ENCODE data around the gene PTS. TPM values are rescaled to one million over a fixed set of nuclear protein-coding genes. Genes with fewer than 3 reads are reported as not detected.

PTS gene
- total RNA-seq, 1 donor from 2014 or later = 28.9 TPM

DNA sequence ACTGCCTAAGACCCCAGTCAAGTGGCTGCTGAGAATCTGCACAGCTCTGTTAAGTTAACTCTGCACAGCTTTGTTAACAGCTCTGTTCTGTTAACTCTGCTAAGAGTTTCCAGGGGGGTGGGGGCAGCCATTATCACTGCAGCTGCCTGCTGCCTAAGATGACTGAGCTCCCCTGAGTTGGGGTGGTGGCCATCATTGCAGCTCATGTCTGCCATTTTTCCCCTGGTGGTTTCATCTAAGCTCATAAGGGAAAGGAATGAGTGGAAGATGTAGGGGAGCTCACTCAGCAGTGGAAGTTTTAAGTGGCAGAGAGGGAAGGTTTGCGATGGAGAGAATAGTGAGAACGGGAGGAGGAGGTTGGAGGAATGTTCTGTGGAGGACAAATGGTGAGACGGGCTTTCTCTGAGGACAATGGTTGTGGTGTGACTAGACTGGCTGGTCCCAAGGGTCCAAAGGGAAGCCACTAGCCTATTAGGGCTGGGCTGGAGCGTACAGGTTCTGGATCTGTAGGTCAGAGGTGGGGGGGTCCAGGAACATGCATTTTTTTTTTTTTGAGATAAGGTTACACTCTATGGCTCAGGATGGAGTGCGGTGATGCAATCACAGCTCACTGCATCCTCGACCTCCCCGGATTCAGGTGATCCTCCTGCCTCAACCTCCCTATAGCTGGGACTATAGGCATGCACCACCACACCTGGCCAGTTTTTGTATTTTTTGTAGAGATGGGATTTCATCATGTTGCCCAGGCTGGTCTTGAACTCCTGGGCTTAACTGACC, 48.0 kb downstream of the PTS start:
- DNase-seq (ENCODE audit: low spot score) = no peak
- H3K36me3 Mint-ChIP-seq (ENCODE audit: low read depth) = no peaks in the 10 kb centered on the region
- peaks cover 4% of the 10 kb centered on the region for H3K27me3 Mint-ChIP-seq (ENCODE audit: insufficient read depth)
- intact Hi-C loops (cut with micrococcal nuclease) = no loop called here
- no peaks in the 10 kb centered on the region for H3K9me3 Mint-ChIP-seq
- H3K4me3 Mint-ChIP-seq = no peak overlapping the region
- H3K4me1 Mint-ChIP-seq (ENCODE audit: low read depth) = peaks cover 12% of the 10 kb centered on the region
- H3K27ac Mint-ChIP-seq = no peak overlapping the region

DNA sequence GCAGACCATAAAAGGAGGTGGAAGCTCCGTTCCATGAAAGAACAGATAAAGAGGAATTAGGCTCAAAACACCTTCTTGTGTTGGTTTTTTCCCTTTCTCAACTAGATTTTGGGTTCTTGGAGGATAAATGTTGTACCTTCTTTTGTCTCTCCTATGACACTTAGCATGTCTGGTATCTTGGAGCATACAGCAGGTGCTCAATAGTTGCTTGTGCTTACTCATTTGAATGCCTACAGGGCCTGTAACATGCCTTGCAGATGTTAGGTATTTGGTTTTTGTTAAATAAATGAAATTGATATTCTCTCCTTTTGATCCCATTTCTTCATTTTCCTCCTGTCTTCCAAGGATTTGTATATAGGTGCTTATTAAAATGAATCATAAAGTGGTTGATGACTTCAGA, 50.8 kb downstream of the PTS start:
- H3K27me3 Mint-ChIP-seq (ENCODE audit: insufficient read depth) = peaks cover 4% of the 10 kb centered on the region
- no peaks in the 10 kb centered on the region for H3K9me3 Mint-ChIP-seq
- no peak overlapping the region for H3K4me3 Mint-ChIP-seq
- DNase-seq (ENCODE audit: low spot score) = no peak
- intact Hi-C loops (cut with micrococcal nuclease) = no loop called here
- H3K4me1 Mint-ChIP-seq (ENCODE audit: low read depth) = peaks cover 30% of the 10 kb centered on the region
- H3K27ac Mint-ChIP-seq = no peak overlapping the region
- no peaks in the 10 kb centered on the region for H3K36me3 Mint-ChIP-seq (ENCODE audit: low read depth)

DNA sequence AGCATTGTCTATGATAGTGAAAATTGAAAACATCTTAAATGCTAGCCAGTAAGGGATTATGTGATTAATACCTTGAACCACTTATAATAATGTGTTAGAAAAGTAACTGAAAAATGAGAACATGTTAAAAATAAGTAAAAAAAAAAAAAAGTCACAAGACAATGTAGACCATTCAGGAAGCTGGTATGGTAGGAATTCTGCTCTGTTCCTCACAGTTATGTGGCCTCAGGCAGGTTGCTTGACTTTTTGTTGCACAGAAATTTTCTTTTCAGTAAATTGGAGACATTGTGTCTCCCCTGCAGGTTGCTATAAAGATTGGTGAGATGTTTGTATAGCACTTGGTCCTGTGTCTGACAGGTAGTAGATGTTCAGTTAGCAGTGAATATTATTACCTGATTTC, 51.7 kb downstream of the PTS start:
- Mint-ChIP-seq H3K4me3 (no peak overlapping the region), H3K36me3 (ENCODE audit: low read depth) (no peaks in the 10 kb centered on the region), H3K9me3 (no peaks in the 10 kb centered on the region), H3K27ac (no peak overlapping the region), H3K4me1 (ENCODE audit: low read depth) (peaks cover 39% of the 10 kb centered on the region), H3K27me3 (ENCODE audit: insufficient read depth) (peaks cover 4% of the 10 kb centered on the region)
- intact Hi-C loops (cut with micrococcal nuclease) = no loop called here
- DNase-seq (ENCODE audit: low spot score) = no peak

- no peak for DNase-seq (ENCODE audit: low spot score)
- Mint-ChIP-seq H3K4me3 (no peak overlapping the region), H3K9me3 (no peaks in the 10 kb centered on the region), H3K27me3 (ENCODE audit: insufficient read depth) (peaks cover 4% of the 10 kb centered on the region), H3K4me1 (ENCODE audit: low read depth) (peaks cover 39% of the 10 kb centered on the region), H3K27ac (no peak overlapping the region), H3K36me3 (ENCODE audit: low read depth) (no peaks in the 10 kb centered on the region)
- intact Hi-C loops (cut with micrococcal nuclease) = no loop called here
Observed at GRCh38 chr11:112278803-112279202, 52.6 kb downstream of the PTS start.

DNA sequence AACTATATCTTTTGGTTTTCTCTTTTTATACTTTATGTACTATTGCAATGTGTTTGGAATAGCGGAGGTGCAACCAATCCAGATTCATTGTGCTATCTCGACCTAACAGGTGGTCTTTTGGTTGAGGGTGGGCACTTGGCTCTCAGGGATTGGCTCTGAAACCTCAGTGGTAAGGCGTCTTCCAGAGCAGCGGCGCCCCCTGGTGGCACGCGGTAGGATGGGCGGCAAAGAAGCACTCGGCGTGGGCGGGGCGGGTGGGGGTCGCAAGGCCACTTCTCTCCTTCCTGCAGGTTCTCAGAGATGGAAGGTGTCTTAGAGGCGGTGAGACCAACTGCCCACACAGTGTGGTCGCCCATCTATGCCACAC, 53.7 kb downstream of the PTS start:
- Mint-ChIP-seq H3K4me3 (peak overlapping the region; percentile 85), H3K36me3 (ENCODE audit: low read depth) (no peaks in the 10 kb centered on the region), H3K4me1 (ENCODE audit: low read depth) (peaks cover 39% of the 10 kb centered on the region), H3K27ac (no peak overlapping the region), H3K27me3 (ENCODE audit: insufficient read depth) (peaks cover 4% of the 10 kb centered on the region), H3K9me3 (no peaks in the 10 kb centered on the region)
- DNase-seq (ENCODE audit: low spot score) = peak; percentile 60
- intact Hi-C loops (cut with micrococcal nuclease) = loop anchor here (1.0 to 10.0 kb wide), 7 partner anchors 54 to 405 kb away; partner anchors contain the start of genes ALG9, CFAP68, DLAT and FDXACB1

DNA sequence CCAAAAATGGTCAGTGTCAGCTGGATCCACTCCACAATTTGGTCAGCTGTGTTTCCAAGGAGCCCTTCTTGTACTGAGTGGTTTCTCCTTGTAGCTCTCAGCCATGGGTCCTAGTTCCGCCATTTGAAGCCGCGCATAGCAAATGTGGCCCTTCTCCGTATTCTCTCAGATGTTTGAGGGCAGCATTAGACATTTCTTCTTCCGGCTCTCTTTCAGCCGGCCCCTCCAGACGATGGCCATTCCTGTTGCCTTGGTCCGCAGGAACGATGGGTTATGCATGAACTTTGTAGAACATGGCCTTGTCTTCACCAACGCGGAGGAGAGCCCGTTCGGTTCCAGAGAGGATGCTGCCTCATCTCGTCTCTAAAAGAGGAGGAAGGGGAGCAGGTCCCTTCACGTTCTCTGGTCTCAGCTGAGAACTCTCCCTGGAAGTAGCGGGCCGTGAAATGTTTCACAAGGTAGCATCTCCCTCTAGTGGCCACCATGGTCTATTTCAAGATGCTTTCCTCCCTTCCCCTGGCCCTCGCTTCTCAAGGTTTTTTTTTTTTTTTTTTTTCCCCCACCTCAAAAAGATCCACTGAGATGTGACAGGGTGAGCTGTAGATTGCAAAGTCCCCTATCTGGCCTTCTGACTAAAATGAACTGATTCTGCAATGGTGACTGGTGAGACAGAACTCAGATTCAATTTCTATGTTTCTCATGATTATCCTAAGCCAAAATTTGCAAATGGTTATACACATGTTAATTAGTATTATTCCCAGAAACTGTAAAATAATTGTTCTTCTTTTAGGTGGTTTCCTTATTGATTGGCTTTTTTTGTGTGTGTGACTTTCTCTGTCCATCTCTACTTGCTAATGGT, 54.3 kb downstream of the PTS start:
- H3K27ac Mint-ChIP-seq = peak overlapping the region; percentile 77
- intact Hi-C loops (cut with micrococcal nuclease) = loop anchor here (1.0 to 10.0 kb wide), 7 partner anchors 54 to 406 kb away; partner anchors contain the start of genes ALG9, CFAP68, DLAT and FDXACB1
- H3K4me3 Mint-ChIP-seq = peak overlapping the region; percentile 85
- no peaks in the 10 kb centered on the region for H3K9me3 Mint-ChIP-seq
- peak; percentile 64 for DNase-seq (ENCODE audit: low spot score)
- no peaks in the 10 kb centered on the region for H3K36me3 Mint-ChIP-seq (ENCODE audit: low read depth)
- H3K4me1 Mint-ChIP-seq (ENCODE audit: low read depth) = peaks cover 39% of the 10 kb centered on the region
- peaks cover 4% of the 10 kb centered on the region for H3K27me3 Mint-ChIP-seq (ENCODE audit: insufficient read depth)

DNA sequence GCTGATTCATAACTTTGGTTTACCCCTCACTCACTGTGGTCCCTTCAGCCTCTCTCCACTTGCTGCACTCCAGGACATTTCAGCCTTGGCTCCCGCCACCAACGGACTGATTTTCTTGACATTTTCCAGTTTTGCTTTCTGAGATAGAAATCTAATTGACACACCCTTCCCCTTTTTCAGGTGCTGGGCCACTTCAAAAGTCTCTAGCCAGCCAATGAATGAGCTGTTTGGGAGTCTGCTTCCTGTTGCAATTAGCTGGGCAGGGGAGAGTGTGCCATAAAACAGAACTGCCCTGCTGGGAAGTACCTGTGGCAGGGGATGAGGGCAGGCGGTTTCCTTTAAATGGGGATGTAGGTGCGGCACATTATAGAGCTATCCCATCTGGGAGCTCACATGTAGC, 55.5 kb downstream of the PTS start:
- Mint-ChIP-seq H3K27me3 (ENCODE audit: insufficient read depth) (peaks cover 4% of the 10 kb centered on the region), H3K27ac (no peak overlapping the region), H3K4me3 (no peak overlapping the region), H3K36me3 (ENCODE audit: low read depth) (no peaks in the 10 kb centered on the region), H3K9me3 (no peaks in the 10 kb centered on the region), H3K4me1 (ENCODE audit: low read depth) (peaks cover 30% of the 10 kb centered on the region)
- no peak for DNase-seq (ENCODE audit: low spot score)
- intact Hi-C loops (cut with micrococcal nuclease) = loop anchor here (2.0 to 10.0 kb wide), 4 partner anchors 195 to 407 kb away; partner anchors contain the start of genes ALG9, CFAP68, DLAT and FDXACB1

Other genes with a start within 250 kb of the PTS start
- gene DLAT, start 201.0 kb upstream of the PTS start, total RNA-seq = 52.0 and 54.5 TPM in 2 replicates
- 0.24 and 0.49 TPM in 2 replicates for gene PIH1D2, start 152.4 kb upstream of the PTS start, total RNA-seq
- 29.1 and 33.0 TPM in 2 replicates for gene NKAPD1, start 152.1 kb upstream of the PTS start, total RNA-seq
- gene TIMM8B, start 139.7 kb upstream of the PTS start, total RNA-seq = 85.6 and 89.2 TPM in 2 replicates
- gene SDHD, start 139.6 kb upstream of the PTS start, total RNA-seq = 95.4 and 98.0 TPM in 2 replicates
- 0.23 TPM in 1 of 2 replicates, not detected in the other for gene IL18, start 62.3 kb upstream of the PTS start, total RNA-seq
- 0.24 TPM in 1 of 2 replicates, not detected in the other for gene TEX12, start 59.1 kb upstream of the PTS start, total RNA-seq
- 0.49 and 1.6 TPM in 2 replicates for gene BCO2, start 50.9 kb upstream of the PTS start, total RNA-seq
- not detected in 2 replicates for gene PLET1, start 34.4 kb downstream of the PTS start, total RNA-seq

Data from activated T-helper 1 cell treated with anti-CD3 and anti-CD28 coated beads, Interleukin-12 subunit alpha, Interleukin-12 subunit beta, Interleukin-2, Interleukin-4 antibody, amounts not matched to agents 30 ng/mL and 10 ng/mL and 1 ng/mL, durations not matched to agents 14 hours and 24 hours and 36 hours (primary cell).